Amniotic stem cell (primary cell): ENCODE measurements around the gene SORCS2.

Source experiments
- DNase-seq: peaks from one replicate; lab custom pipeline; 2025; lab: John Stamatoyannopoulos, UW

Gene SORCS2

DNA sequence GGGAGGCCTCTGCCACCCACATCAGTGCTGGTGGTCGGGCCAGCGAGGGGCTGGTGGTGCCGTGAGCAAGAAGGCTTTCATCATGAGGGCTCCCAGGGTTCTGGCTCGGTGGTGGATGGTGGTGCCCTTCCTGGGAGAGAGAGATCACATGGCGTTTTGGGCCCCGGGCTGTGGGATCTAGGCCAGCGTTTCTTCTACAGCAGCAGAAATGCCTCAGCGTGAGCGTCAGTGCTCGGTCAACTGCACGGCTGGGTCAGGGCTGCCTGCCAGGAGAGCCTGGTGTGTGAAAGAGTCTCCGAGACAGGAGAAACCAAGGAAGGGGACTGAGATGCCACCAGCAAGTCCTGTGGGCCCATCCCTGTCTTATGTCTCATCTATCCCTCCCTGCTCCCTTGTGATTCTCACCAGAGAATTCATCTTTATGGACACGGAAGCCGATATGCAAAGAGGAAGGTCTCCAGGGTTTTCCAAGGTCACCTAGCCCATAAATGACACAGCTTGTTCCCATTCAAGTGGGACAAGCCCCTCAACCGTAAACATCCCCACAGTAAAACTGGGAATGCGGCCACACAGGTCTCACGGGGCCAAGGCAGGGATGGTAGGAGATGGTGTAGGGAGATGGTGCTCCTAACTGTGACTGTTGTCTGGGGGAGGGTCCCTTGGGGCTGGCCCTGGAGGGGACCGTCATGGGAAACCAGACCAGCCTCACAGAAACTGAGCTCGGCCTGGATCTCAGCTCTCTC is 99.2 kb downstream of the SORCS2 start:
- DNase-seq: no peak

DNA sequence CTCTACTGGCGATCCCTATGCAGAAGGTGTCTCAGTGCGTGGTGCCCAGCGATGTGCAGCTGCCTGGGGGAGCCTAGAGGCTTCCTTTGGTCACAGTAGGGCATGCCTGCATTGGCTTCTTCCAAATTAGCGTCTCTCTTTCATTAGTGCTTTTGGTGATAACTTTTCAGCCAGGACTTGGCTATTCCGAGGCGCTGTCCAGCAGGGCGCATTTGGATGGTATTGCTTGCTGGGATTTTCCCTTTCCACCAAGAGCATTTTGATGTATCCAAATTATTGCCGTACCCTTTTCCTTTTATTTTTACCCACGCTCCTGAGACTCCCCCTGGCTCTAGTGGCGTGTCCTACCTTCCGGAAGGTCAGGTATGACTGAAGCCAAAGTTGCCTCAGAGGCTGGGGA is 101.4 kb downstream of the SORCS2 start:
- DNase-seq: no peak

DNA sequence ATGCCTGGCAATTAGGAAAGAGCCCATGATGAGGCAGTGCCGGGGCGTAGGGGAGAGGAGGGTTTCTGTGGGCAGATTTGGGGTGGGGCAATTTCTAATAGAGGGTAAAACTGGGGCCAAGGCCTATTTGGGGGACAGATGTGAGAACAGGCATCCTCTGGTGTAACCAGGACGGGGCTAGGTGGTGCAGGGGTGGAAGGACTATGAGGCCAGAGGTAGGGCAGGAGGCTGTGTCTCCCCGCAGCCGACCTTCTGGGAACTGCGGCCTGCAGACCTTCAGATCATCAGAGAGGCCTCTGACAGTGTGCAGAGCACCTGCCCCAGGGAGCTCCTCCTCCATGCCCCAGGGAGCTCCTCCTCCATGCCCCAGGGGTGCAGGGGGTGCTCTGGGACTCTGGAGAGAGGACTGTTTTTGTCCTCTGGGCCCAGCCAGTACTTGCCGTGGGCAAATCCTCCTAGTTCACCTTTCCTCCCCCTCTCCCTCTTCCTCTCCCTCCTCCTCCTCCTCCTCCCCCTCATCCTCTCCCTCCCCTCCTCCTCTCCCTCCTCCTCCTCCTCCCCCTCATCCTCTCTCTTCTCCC is 101.9 kb downstream of the SORCS2 start:
- no peak for DNase-seq

GRCh38 chr4:7295197-7295910 is 103.0 kb downstream of the SORCS2 start:
- no peak for DNase-seq

GRCh38 chr4:7295911-7296660 is 103.7 kb downstream of the SORCS2 start:
- no peak for DNase-seq

DNA sequence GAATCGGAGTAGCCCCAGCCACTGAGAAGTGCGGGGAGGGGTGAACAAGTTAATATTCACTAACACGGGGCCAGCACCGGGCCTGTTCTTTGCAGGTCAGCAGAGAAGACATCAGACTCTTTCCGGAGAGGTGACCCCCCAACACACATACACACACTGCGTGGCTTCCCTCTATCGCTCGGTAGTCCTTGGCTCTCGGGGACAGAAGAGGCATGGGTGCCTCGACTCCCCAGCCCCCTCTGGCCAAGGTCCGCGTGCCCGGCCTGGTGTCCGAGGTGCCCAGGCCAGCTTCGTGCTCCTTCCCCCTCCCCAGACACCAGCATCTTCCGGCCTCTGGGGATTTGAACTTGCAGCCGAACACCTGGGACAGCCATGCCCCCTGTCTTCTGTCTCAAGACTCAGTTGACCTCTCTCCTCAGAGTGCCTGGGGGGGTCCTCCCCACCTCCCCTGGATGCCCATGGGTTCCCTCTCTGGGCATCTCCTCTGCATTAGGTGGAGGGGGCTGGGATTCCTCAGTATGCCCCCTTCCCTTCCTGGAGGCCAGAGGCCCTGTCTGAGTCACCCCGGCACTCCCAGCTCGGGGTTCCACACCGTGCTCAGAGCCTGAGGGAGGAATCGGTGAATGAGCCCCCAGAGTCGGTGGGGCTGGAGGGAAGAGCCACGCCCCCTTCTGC is 104.5 kb downstream of the SORCS2 start:
- DNase-seq: no peak

DNA sequence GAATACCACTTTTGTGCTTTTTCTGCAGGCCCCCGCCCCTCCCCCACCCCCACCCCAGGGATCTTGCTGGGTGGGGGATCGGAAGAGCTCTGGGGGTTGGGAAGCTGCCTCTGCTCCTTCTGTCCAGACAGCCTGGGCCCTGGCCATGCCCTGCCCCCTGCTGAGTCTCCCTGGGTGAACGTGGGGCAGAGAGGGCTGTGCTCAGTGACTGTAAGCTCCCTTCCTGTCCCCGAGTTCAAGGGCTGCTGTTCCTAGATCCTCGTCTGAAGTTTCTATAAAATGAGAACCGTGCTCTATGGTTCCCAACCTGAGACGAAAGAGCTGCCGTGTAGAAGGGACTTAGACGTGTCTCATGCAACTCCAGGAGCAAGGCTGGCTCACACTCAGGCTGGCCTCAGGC is 105.0 kb downstream of the SORCS2 start:
- DNase-seq: no peak

DNA sequence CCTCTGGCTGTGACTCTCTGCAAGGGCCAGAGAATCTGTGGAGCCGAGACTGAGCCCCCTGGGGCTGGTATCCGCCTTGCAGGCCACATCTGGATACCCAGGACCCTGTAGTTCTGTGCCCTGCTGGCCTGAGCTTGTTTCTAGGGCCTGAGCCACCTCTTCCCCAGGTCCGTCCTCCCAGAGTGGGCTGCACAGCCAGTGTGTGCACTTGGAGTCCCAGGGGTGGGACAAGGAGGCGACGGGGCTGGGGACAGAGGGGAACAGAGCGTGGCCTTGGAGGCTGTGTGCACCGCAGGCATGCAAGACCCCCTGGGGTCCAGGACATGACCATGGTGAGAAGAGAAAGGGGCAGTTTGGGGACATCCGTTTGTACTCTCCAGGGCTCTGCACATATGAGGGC is 105.5 kb downstream of the SORCS2 start:
- DNase-seq: no peak

GRCh38 chr4:7298619-7299009 is 106.3 kb downstream of the SORCS2 start:
- no peak for DNase-seq

DNA sequence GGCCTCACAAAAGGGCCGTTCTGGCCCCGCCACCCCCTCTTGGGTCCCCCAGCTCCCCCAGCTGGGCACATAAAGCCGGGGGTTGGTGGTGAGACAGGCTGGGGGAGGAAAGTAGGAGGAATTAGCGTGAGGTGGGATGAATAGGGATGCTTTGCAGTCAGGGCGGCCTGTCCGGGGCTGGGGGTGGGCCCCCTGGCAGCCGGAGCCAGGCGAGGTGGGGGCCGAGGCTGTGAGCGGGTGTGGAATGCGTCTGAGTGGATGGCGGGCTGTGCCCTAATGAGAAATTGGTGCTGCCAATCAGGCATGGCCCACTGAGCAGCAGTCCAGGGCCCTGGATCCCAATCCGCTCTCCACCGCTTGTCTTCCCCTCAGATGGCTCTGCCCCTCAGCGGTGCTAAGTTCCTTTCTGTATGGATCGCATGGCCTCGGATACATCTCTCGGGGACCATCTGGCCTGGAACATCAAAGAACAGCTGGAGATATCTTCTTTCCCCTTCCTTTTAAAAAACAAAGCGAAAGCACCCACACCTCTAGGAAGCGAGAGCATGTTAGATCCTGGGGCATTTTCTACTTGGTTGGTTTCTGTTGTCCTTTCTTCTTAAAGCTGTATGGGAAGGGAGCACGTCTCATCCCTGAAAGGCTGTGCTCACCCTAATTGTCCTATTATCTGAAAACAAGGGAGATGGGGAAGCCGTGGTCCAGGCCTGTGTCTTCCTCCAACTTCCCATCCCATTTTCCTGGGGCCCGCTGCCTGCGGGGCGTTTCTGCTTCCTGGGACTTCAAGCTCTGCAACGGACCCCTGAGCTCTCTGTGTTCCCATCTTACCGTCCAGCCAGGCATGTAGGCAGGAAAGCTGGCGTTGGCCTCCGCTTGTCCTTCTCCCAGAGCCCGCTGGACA is 106.9 kb downstream of the SORCS2 start:
- no peak for DNase-seq

GRCh38 chr4:7299908-7300710 is 107.8 kb downstream of the SORCS2 start:
- DNase-seq: no peak

GRCh38 chr4:7300711-7301095 is 108.4 kb downstream of the SORCS2 start:
- DNase-seq: no peak

- no peak for DNase-seq
Observed at GRCh38 chr4:7301126-7301785, 108.9 kb downstream of the SORCS2 start.

- no peak for DNase-seq
Observed at GRCh38 chr4:7301846-7302630, 109.7 kb downstream of the SORCS2 start.

GRCh38 chr4:7302781-7303404 is 110.6 kb downstream of the SORCS2 start:
- no peak for DNase-seq

DNA sequence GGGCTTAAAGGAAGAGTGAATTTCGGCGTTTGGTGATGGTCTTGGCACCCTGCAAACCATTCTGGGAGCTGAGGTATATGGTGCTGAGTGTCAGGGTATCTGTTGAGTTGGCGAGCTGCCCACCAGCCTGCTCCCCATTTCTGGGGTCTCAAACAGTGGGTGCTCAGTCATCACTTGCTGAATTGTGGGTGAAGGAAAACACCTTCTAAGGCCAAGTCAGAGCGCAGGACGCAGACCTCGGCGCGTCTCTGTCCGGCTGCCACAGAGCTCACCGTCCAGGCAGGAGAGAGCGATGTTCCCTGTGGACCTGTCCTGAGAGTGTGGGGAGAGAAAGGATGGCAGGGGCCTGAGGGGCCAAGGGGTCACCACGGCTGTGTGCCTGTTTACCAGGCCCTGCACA is 111.2 kb downstream of the SORCS2 start:
- DNase-seq: no peak

DNA sequence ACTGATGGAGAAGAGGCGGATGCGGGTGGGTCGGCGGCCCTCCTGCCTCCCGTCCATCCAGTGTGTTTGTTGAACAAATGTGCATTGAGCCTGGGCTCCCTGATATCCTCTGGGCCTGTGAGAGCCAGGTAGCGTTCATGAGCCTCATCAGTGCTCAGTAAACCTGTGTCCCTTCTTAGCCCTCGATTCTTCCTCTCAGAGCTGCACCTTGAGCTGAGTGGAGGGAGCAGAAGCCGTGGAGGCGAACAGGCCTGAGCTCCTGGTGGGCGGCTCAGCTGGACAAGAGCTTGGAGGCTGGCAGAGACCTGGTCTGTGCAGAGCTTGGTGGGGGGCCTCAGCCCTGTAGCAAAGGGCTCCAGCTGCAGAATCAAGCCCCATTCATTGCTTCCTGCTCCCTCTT is 112.1 kb downstream of the SORCS2 start:
- DNase-seq: no peak
